ENCODE measurements around the gene LYPD8. TPM values are rescaled to one million over a fixed set of nuclear protein-coding genes. Genes with fewer than 3 reads are reported as not detected.

The LYPD8 gene
- total RNA-seq, 4 donors from 2014 or later, result 21.9 to 719 (median 565) TPM

- WGBS, 2 donors (ENCODE audit: low coverage in 1 of 2), result 77 to 86% methylated on average over 2 of the region's 2 CpGs
- peak in 4 of 5 experiments; percentile 13 to 26 (median 18) for TF ChIP-seq CTCF (IDR thresholded peaks at IDR 0.05)
- TF ChIP-seq EP300 (IDR thresholded peaks at IDR 0.05; ENCODE audit: low read depth), result no peak
- in situ Hi-C loops (cut with MboI; ENCODE audit: low pct_ligation_motif_present in 1 of 4, low pct_unique_long_range_greater_than_20kb in 1 of 4, low sequenced_read_pairs in 3 of 4), result no loop called here
- H3K4me1 ChIP-seq, result no peaks in the 10 kb centered on the region
- no peak overlapping the region for H3K27ac ChIP-seq
- no peaks in the 10 kb centered on the region for H3K27me3 ChIP-seq
- no peak for DNase-seq
- H3K36me3 ChIP-seq, result no peaks in the 10 kb centered on the region
- H3K4me3 ChIP-seq, result no peak overlapping the region
- no peaks in the 10 kb centered on the region for H3K9me3 ChIP-seq
- intact Hi-C loops (cut with DNase I; ENCODE audit: low total_unique reads), result no loop called here
Observed at GRCh38 chr1:248703674-248704073, 51.9 kb downstream of the LYPD8 start.

DNA sequence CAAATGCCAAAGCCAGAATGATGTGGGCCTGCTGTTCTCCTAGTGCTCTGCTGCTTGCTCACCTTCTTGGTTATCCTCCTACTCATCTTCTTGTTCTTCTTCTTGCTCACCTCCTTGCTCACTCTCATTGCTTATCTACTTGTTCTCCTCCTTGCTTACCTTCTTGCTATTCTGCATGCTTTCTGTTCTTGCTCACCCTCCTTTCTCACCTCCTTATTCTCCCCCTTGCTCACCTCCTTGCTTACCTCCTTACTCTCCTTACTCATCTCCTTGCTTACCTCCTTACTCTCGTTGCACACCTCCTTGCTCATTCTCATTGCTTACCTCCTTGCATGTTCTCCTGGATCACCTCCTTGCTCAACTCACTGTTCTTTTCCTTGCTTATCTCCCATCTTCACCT lies 52.8 kb downstream of the LYPD8 start, which contains the start of gene OR14I1:
Gene OR14I1, minus strand, starts transcription at position 53 of the 400 bp plus-strand sequence.
- Histone ChIP-seq H3K4me1 (peaks cover 0 to 4% (median 0%) of the 10 kb centered on the region in 4 donors), H3K4me3 (no peak within 1 kb of the TSS), H3K27me3 (no peaks in the 10 kb centered on the region), H3K36me3 (no peaks in the 10 kb centered on the region), H3K27ac (no peak within 1 kb of the TSS), H3K9me3 (no peaks in the 10 kb centered on the region)
- in situ Hi-C loops (cut with MboI; ENCODE audit: low pct_ligation_motif_present in 1 of 4, low pct_unique_long_range_greater_than_20kb in 1 of 4, low sequenced_read_pairs in 3 of 4) (no loop called here), intact Hi-C loops (cut with DNase I; ENCODE audit: low total_unique reads) (no loop called here)
- no peak for TF ChIP-seq EP300 (IDR thresholded peaks at IDR 0.05; ENCODE audit: low read depth)
- TF ChIP-seq POLR2AphosphoS5 (IDR thresholded peaks at IDR 0.05), result no peak
- no peak for TF ChIP-seq POLR2A (IDR thresholded peaks at IDR 0.05)
- TF ChIP-seq CTCF (IDR thresholded peaks at IDR 0.05), result no peak
- DNase-seq, result no peak
- 71 to 84% methylated on average over 1 of the region's 1 CpG for WGBS, 2 donors (ENCODE audit: low coverage in 1 of 2)

GRCh38 chr1:248699099-248699498 lies 56.5 kb downstream of the LYPD8 start:
- intact Hi-C loops (cut with DNase I; ENCODE audit: low total_unique reads) (no loop called here), in situ Hi-C loops (cut with MboI; ENCODE audit: low pct_ligation_motif_present in 1 of 4, low pct_unique_long_range_greater_than_20kb in 1 of 4, low sequenced_read_pairs in 3 of 4) (no loop called here)
- Histone ChIP-seq H3K27me3 (no peaks in the 10 kb centered on the region), H3K4me3 (no peak overlapping the region), H3K4me1 (peaks cover 0 to 7% (median 2%) of the 10 kb centered on the region in 4 donors), H3K27ac (no peak overlapping the region), H3K36me3 (no peaks in the 10 kb centered on the region), H3K9me3 (no peaks in the 10 kb centered on the region)
- no peak for TF ChIP-seq EP300 (IDR thresholded peaks at IDR 0.05; ENCODE audit: low read depth)
- TF ChIP-seq POLR2AphosphoS5 (IDR thresholded peaks at IDR 0.05), result no peak
- no peak for TF ChIP-seq POLR2A (IDR thresholded peaks at IDR 0.05)
- TF ChIP-seq CTCF (IDR thresholded peaks at IDR 0.05), result no peak
- 40 to 61% methylated on average over 1 of the region's 1 CpG for WGBS, 2 donors (ENCODE audit: low coverage in 1 of 2)
- DNase-seq, result no peak

DNA sequence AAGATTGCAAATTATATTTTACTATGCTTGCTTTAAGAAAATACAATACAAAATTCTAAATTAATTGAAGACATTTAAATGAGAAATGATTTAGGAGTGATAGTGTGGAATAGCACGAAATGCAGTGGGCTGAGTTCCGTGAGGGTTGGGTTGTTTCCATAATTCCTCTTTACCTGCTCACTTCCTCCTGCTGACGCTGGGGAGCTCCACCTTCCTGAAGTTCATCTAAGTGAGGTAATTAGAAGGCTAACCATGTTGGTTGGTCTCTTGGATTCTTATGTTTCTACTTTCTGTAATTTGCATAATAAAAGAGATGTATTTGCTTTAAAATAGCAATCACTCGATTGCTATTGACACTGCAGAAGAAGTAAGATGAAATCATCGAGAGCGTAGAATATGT lies 57.7 kb downstream of the LYPD8 start:
- H3K4me1 ChIP-seq, result peaks cover 0 to 7% (median 2%) of the 10 kb centered on the region in 4 donors
- H3K4me3 ChIP-seq, result no peak overlapping the region
- 65 to 70% methylated on average over 6 of the region's 6 CpGs for WGBS, 2 donors (ENCODE audit: low coverage in 1 of 2)
- no peaks in the 10 kb centered on the region for H3K36me3 ChIP-seq
- intact Hi-C loops (cut with DNase I; ENCODE audit: low total_unique reads), result no loop called here
- H3K27me3 ChIP-seq, result no peaks in the 10 kb centered on the region
- peak in 3 of 5 experiments; percentile 20 to 38 (median 24) for TF ChIP-seq CTCF (IDR thresholded peaks at IDR 0.05)
- no peak for TF ChIP-seq POLR2AphosphoS5 (IDR thresholded peaks at IDR 0.05)
- no peaks in the 10 kb centered on the region for H3K9me3 ChIP-seq
- no peak overlapping the region for H3K27ac ChIP-seq
- in situ Hi-C loops (cut with MboI; ENCODE audit: low pct_ligation_motif_present in 1 of 4, low pct_unique_long_range_greater_than_20kb in 1 of 4, low sequenced_read_pairs in 3 of 4), result no loop called here
- no peak for DNase-seq

Measured in transverse colon (tissue), 4 donors.